ENCODE data around the gene GNAQ.

DNA sequence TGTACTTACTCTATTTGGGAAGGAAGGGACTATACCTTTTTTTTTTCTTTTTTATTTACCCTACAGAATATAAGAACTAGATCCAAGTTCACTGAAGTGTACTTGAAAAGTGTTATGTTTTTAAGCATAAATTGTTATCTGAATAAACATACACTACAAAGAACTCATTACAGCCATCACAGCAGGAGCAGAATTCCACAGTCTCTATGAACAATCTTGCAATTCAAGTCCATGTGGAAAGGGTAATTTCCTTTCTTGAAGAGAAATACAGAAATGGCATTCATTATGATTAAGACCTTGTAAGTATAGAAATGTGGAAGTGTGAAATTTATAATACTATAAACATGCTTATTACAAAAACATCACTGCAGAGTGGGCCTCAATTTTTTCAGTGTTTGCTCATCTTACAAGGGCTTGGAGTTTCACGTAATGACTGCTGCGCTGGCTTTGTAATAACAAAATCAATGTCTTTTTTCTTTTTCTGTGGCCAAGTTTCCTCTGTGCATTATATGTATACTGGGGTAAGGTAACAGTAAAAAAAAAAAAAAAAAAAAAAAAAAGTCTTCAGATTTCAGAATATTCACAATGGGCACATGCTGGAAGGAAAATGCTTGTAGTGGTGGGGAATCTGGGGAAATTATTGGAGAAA, 306.4 kb downstream of the GNAQ start:
- TF ChIP-seq, protein P1, sequence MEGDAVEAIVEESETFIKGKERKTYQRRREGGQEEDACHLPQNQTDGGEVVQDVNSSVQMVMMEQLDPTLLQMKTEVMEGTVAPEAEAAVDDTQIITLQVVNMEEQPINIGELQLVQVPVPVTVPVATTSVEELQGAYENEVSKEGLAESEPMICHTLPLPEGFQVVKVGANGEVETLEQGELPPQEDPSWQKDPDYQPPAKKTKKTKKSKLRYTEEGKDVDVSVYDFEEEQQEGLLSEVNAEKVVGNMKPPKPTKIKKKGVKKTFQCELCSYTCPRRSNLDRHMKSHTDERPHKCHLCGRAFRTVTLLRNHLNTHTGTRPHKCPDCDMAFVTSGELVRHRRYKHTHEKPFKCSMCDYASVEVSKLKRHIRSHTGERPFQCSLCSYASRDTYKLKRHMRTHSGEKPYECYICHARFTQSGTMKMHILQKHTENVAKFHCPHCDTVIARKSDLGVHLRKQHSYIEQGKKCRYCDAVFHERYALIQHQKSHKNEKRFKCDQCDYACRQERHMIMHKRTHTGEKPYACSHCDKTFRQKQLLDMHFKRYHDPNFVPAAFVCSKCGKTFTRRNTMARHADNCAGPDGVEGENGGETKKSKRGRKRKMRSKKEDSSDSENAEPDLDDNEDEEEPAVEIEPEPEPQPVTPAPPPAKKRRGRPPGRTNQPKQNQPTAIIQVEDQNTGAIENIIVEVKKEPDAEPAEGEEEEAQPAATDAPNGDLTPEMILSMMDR (IDR thresholded peaks at IDR 0.05) = no peak
- TF ChIP-seq ZFX (IDR thresholded peaks at IDR 0.05; ENCODE audit: borderline replicate concordance) = no peak

Data from 22Rv1 (cell line).